Measurements from ENCODE around the gene FITM2. TPM values are rescaled to one million over a fixed set of nuclear protein-coding genes. Genes with fewer than 3 reads are reported as not detected.

The FITM2 gene
- polyA plus RNA-seq, 2 of the 4 experiments (the other 2 are of a cell fraction), result 13.1 to 15.4 TPM

DNA sequence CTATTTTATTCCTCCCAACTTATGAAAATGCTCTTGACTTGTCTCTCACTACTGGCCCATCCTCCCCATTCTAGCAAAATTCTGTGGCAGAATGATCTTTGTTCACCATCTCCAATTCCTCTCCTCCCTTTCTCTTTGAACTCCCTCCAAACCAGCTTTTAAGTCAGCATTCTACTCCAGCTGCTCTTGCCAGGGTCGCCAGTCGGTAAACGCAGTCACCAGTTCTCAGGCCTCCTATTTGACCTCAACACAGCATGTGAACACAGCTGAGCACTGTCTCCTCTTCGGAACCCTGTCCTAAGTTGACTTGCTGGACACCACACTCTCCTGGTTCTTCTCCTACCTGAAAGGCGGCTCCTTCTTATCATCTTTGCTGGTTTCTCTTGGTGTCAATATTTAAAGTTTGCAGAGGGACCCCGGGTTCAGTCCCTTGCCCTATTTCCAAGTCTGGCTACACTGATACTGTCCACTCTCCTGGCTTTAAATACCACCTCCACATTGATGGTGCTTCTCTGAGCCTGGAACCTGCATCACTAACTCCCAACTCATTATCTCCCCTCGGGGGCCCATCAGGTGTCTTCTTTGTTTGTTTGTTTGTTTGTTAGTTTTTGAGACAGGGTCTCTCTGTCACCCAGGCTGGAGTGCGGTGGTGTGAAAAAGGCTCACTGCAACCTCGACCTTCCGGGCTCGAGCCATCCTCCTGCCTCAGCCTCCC is 36.5 kb downstream of the FITM2 start:
- CTCF ChIA-PET, result interaction anchor here (1.1 kb wide), 1 partner anchor 8 kb away, joined by 5 read pairs; no protein-coding TSS in a partner anchor
- TF ChIP-seq ESRRA (IDR thresholded peaks at IDR 0.05; ENCODE audit: borderline replicate concordance, low read length) (no peak), RARB (CRISPR knock-in tag; IDR thresholded peaks at IDR 0.05) (no peak), KDM5A (IDR thresholded peaks at IDR 0.05) (no peak)
- TF ChIP-seq, protein P1, sequence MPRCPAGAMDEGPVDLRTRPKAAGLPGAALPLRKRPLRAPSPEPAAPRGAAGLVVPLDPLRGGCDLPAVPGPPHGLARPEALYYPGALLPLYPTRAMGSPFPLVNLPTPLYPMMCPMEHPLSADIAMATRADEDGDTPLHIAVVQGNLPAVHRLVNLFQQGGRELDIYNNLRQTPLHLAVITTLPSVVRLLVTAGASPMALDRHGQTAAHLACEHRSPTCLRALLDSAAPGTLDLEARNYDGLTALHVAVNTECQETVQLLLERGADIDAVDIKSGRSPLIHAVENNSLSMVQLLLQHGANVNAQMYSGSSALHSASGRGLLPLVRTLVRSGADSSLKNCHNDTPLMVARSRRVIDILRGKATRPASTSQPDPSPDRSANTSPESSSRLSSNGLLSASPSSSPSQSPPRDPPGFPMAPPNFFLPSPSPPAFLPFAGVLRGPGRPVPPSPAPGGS (IDR thresholded peaks at IDR 0.05), result no peak
- no peak overlapping the region for H3K27ac ChIP-seq
- H3K4me3 ChIP-seq, result no peak overlapping the region
- WGBS (ENCODE audit: missing lambda C conversion rate), result 56% methylated on average over 11 of the region's 11 CpGs
- POLR2A ChIA-PET, result no interaction called here
- H3K4me2 ChIP-seq, result no peak overlapping the region
- FAIRE-seq (no peak), ATAC-seq (no peak), DNase-seq (ENCODE audit: low read depth in 1 of 2, low spot score in 1 of 2) (no peak)
- H3K4me1 ChIP-seq, result peaks cover 8% of the 10 kb centered on the region
- no peaks in the 10 kb centered on the region for H3K9me3 ChIP-seq

DNA sequence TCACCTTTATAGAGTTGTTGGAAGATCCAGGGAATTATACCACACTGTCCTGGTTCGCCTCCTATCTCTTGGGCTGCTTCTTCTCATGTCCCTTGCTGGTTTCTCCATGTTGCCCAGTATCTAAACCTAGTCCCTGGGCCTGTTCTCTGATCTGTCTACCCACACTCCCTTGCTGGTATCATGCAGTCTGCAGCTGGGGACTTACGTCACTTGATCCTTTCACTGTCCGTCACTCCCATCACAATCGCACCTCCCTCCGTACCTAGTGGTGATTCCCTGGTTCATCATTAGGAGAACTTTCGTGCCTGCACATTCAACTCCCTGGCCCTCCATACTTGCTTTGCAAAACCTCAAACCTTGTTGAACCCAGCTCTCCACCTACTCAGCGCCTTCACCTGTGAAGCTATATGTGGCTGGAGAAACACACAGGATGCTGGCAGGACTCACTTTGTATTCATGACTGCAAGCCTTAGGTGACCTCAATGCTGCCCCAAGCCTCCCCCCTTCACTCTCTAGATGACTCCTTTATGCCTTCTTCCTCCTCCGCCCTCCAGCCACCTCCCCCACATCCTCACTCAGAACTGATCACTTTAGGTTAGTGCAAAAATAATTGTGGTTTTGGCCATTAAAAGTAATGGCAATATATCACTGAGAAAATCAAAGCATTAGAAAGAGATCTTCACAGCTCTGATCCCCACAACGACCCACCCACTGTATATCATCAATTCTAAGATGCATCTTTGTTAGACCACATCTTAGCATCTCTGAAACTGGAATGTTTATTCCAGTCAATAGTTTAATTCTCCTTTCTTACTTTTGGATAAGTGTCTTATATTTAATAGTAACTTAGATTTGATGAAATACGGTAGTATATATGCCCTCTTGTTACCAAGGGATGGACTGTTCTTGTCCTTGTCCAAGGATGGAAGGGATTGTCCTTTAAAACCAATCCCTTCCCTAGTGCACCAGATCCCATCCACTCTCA is 37.5 kb downstream of the FITM2 start:
- no peak overlapping the region for H3K4me2 ChIP-seq
- POLR2A ChIA-PET, result no interaction called here

More for the DNA sequence above, 37.5 kb downstream of the FITM2 start:
- FAIRE-seq, result no peak
- no peak overlapping the region for H3K4me3 ChIP-seq
- no peaks in the 10 kb centered on the region for H3K4me1 ChIP-seq
- TF ChIP-seq MYC (IDR thresholded peaks at IDR 0.05; ENCODE audit: borderline replicate concordance, low read length) (no peak), CBX8 (IDR thresholded peaks at IDR 0.05) (no peak), HOXB5 (CRISPR knock-in tag; IDR thresholded peaks at IDR 0.05) (no peak), GATA3 (IDR thresholded peaks at IDR 0.05; ENCODE audit: borderline replicate concordance) (no peak), FOSL2 (IDR thresholded peaks at IDR 0.05) (no peak), FOSL2 (CRISPR knock-in tag; IDR thresholded peaks at IDR 0.05) (no peak), ESRRA (IDR thresholded peaks at IDR 0.05; ENCODE audit: borderline replicate concordance, low read length) (no peak), EP300 (IDR thresholded peaks at IDR 0.05) (no peak), POLR2AphosphoS2 (conservative IDR thresholded peaks at IDR 0.05; ENCODE audit: low read length) (no peak), RARB (CRISPR knock-in tag; IDR thresholded peaks at IDR 0.05) (no peak), JUN (IDR thresholded peaks at IDR 0.05) (no peak), EHMT2 (IDR thresholded peaks at IDR 0.05; ENCODE audit: low read depth) (no peak), SMC3 (IDR thresholded peaks at IDR 0.05) (no peak), SREBF2 (IDR thresholded peaks at IDR 0.05) (no peak), ZFP36 (IDR thresholded peaks at IDR 0.05; ENCODE audit: borderline replicate concordance, partially characterized antibody) (no peak), NFE2L2 (conservative IDR thresholded peaks at IDR 0.05; ENCODE audit: low read length) (no peak)
- TF ChIP-seq, protein P2, sequence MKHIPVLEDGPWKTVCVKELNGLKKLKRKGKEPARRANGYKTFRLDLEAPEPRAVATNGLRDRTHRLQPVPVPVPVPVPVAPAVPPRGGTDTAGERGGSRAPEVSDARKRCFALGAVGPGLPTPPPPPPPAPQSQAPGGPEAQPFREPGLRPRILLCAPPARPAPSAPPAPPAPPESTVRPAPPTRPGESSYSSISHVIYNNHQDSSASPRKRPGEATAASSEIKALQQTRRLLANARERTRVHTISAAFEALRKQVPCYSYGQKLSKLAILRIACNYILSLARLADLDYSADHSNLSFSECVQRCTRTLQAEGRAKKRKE (CRISPR knock-in tag; IDR thresholded peaks at IDR 0.05; ENCODE audit: low read depth), result no peak
- TF ChIP-seq, protein P3, sequence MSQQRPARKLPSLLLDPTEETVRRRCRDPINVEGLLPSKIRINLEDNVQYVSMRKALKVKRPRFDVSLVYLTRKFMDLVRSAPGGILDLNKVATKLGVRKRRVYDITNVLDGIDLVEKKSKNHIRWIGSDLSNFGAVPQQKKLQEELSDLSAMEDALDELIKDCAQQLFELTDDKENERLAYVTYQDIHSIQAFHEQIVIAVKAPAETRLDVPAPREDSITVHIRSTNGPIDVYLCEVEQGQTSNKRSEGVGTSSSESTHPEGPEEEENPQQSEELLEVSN (IDR thresholded peaks at IDR 0.05; ENCODE audit: borderline replicate concordance, low read depth), result no peak
- TF ChIP-seq, protein P4, sequence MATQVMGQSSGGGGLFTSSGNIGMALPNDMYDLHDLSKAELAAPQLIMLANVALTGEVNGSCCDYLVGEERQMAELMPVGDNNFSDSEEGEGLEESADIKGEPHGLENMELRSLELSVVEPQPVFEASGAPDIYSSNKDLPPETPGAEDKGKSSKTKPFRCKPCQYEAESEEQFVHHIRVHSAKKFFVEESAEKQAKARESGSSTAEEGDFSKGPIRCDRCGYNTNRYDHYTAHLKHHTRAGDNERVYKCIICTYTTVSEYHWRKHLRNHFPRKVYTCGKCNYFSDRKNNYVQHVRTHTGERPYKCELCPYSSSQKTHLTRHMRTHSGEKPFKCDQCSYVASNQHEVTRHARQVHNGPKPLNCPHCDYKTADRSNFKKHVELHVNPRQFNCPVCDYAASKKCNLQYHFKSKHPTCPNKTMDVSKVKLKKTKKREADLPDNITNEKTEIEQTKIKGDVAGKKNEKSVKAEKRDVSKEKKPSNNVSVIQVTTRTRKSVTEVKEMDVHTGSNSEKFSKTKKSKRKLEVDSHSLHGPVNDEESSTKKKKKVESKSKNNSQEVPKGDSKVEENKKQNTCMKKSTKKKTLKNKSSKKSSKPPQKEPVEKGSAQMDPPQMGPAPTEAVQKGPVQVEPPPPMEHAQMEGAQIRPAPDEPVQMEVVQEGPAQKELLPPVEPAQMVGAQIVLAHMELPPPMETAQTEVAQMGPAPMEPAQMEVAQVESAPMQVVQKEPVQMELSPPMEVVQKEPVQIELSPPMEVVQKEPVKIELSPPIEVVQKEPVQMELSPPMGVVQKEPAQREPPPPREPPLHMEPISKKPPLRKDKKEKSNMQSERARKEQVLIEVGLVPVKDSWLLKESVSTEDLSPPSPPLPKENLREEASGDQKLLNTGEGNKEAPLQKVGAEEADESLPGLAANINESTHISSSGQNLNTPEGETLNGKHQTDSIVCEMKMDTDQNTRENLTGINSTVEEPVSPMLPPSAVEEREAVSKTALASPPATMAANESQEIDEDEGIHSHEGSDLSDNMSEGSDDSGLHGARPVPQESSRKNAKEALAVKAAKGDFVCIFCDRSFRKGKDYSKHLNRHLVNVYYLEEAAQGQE (IDR thresholded peaks at IDR 0.05), result no peak
- TF ChIP-seq, protein P5, sequence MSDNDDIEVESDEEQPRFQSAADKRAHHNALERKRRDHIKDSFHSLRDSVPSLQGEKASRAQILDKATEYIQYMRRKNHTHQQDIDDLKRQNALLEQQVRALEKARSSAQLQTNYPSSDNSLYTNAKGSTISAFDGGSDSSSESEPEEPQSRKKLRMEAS (IDR thresholded peaks at IDR 0.05), result no peak
- 79% methylated on average over 10 of the region's 10 CpGs for WGBS (ENCODE audit: missing lambda C conversion rate)
- no peak for DNase-seq (ENCODE audit: low read depth in 1 of 2, low spot score in 1 of 2)
- no peak overlapping the region for H3K27ac ChIP-seq
- H3K9me3 ChIP-seq, result no peaks in the 10 kb centered on the region
- CTCF ChIA-PET, result interaction anchor here (1.1 to 3.5 kb wide), 5 partner anchors 9 to 56 kb away, joined by 3 to 13 read pairs (median 5); partner anchors contain the start of gene FITM2
- ATAC-seq, result no peak

Measured in A549 (cell line).